ENCODE measurements around the gene IGSF6.
"Not testable (repeated sequence)": the region's sequence is repeated elsewhere in the genome, so short reads cannot be mapped to it uniquely, and the experiment has no call there.

Gene IGSF6

GRCh38 chr16:21651515-21651914 lies 893 bp downstream of the IGSF6 start:
- DNase-seq = no peak

- DNase-seq = no peak
Measured at GRCh38 chr16:21650521-21650920, 1.9 kb downstream of the IGSF6 start.

- not testable (repeated sequence) for DNase-seq
Measured at GRCh38 chr16:21649826-21650406, 2.5 kb downstream of the IGSF6 start.

- DNase-seq = no peak
Measured at GRCh38 chr16:21647562-21648164, 4.7 kb downstream of the IGSF6 start.

- no peak for DNase-seq
Measured at GRCh38 chr16:21646721-21647561, 5.5 kb downstream of the IGSF6 start.

- DNase-seq = no peak
Measured at GRCh38 chr16:21646091-21646490, 6.3 kb downstream of the IGSF6 start.

GRCh38 chr16:21645261-21645721 lies 7.1 kb downstream of the IGSF6 start:
- no peak for DNase-seq

GRCh38 chr16:21644674-21645073 lies 7.7 kb downstream of the IGSF6 start:
- DNase-seq = no peak

GRCh38 chr16:21643785-21644184 lies 8.6 kb downstream of the IGSF6 start:
- no peak for DNase-seq

GRCh38 chr16:21642861-21643260 lies 9.5 kb downstream of the IGSF6 start:
- DNase-seq = no peak

GRCh38 chr16:21641916-21642315 lies 10.5 kb downstream of the IGSF6 start:
- no peak for DNase-seq

- no peak for DNase-seq
Measured at GRCh38 chr16:21639493-21639892, 12.9 kb downstream of the IGSF6 start.

GRCh38 chr16:21638573-21638975 lies 13.8 kb downstream of the IGSF6 start:
- DNase-seq = no peak

- DNase-seq = no peak
Measured at GRCh38 chr16:21637032-21637968, 15.1 kb downstream of the IGSF6 start.

- DNase-seq = not testable (repeated sequence)
Measured at GRCh38 chr16:21635694-21636093, 16.7 kb downstream of the IGSF6 start.

GRCh38 chr16:21634216-21634615 lies 18.2 kb downstream of the IGSF6 start:
- DNase-seq = no peak

- not testable (repeated sequence) for DNase-seq
Measured at GRCh38 chr16:21631951-21632575, 20.3 kb downstream of the IGSF6 start.

- not testable (repeated sequence) for DNase-seq
Measured at GRCh38 chr16:21631376-21631775, 21.0 kb downstream of the IGSF6 start.

- DNase-seq = not testable (repeated sequence)
Measured at GRCh38 chr16:21630866-21631265, 21.5 kb downstream of the IGSF6 start.

- not testable (repeated sequence) for DNase-seq
Measured at GRCh38 chr16:21629616-21630539, 22.5 kb downstream of the IGSF6 start.

- DNase-seq = no peak
Measured at GRCh38 chr16:21628772-21629171, 23.6 kb downstream of the IGSF6 start.

Measured in NCI-H774 (cell line).